ENCODE results near the gene SYT14. TPM values are rescaled to one million over a fixed set of nuclear protein-coding genes. Genes with fewer than 3 reads are reported as not detected.
"Not testable (repeated sequence)": the region's sequence is repeated elsewhere in the genome, so short reads cannot be mapped to it uniquely, and the experiment has no call there.

The SYT14 gene
- total and polyA plus RNA-seq, 8 donors, result 0.14 to 1.2 (median 0.54) TPM

GRCh38 chr1:209900734-209901133 lies 37.3 kb upstream of the SYT14 start:
- DNase-seq, result no peak
- WGBS, 2 donors, result 89 to 97% methylated on average over 1 of the region's 1 CpG
- intact Hi-C loops (cut with DNase I), result no loop called here
- Histone ChIP-seq H3K36me3 (no peaks in the 10 kb centered on the region), H3K9me3 (no peaks in the 10 kb centered on the region), H3K27ac (no peak overlapping the region), H3K4me3 (no peak overlapping the region), H3K4me1 (no peaks in the 10 kb centered on the region), H3K27me3 (no peaks in the 10 kb centered on the region)
- FAIRE-seq, result no peak
- no peak for ATAC-seq
- no peak for TF ChIP-seq CTCF (IDR thresholded peaks at IDR 0.05)

DNA sequence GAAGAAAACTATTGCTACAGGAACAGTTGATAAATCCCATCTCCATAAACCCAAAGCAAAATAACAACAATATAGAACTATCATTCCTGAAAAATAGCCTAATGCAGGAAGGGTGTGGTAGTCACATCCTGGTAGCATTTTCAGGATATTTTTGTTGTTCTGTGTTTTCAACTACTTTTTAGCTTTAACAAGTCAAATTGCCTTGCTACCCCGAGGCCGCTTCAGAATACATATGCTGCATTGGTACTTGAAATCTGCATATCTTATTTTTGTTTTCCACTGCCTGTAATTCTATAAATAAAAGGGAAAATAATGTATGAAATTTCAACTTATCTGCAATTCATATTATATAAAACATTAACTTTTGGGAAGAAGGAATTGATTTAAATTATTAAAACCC lies 36.8 kb upstream of the SYT14 start:
- no peak for ATAC-seq
- FAIRE-seq, result no peak
- no peak overlapping the region for H3K4me3 ChIP-seq
- DNase-seq, result no peak
- H3K36me3 ChIP-seq, result no peaks in the 10 kb centered on the region
- no peaks in the 10 kb centered on the region for H3K9me3 ChIP-seq
- no peaks in the 10 kb centered on the region for H3K4me1 ChIP-seq
- WGBS, 2 donors, result 82 to 85% methylated on average over 2 of the region's 2 CpGs
- no peak for TF ChIP-seq CTCF (IDR thresholded peaks at IDR 0.05)
- intact Hi-C loops (cut with DNase I), result no loop called here
- H3K27me3 ChIP-seq, result no peaks in the 10 kb centered on the region
- no peak overlapping the region for H3K27ac ChIP-seq

DNA sequence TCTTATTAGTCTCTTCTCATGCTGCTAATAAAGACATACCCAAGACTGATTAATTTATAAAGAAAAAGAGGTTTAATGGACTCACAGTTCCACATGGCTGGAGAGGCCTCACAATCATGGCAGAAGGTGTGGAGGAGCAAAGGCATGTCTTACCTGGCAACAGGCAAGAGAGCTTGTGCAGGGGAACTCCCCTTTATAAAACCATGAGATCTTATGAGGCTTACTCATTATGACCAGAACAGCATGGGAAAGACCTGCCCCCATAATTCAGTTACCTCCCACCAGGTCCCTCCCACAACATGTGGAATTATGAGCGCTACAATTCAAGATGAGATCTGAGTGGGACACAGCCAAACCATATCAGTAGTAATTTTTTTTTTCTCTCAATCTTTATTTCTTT lies 33.2 kb upstream of the SYT14 start:
- DNase-seq; H3K36me3 ChIP-seq; FAIRE-seq; H3K27me3 ChIP-seq; H3K4me3 ChIP-seq; H3K27ac ChIP-seq; H3K9me3 ChIP-seq; H3K4me1 ChIP-seq; intact Hi-C loops (cut with DNase I); ATAC-seq: not testable (repeated sequence)
- 88 to 91% methylated on average over 1 of the region's 1 CpG for WGBS, 2 donors

DNA sequence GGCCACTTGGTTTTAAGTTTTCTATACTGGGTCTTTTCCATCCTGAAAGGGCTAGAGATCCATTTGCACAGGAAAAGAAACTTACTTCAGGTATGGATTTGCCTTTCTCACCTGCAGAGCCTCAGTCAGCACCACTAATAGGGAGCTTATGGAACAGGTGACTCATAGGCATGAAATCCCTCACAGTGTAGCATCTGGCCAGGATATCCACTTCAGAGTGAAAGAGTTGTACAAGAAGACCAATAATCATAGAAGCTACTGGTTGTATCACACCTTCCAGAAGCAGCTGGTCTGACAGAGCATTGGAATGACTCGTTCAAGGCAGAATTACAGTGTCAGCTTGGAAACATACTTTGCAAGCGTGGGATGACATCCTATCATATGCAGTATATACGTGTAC lies 26.3 kb upstream of the SYT14 start:
- intact Hi-C loops (cut with DNase I), result no loop called here
- Histone ChIP-seq H3K4me1 (no peaks in the 10 kb centered on the region), H3K4me3 (no peak overlapping the region), H3K36me3 (no peaks in the 10 kb centered on the region), H3K27ac (no peak overlapping the region), H3K9me3 (no peaks in the 10 kb centered on the region), H3K27me3 (no peaks in the 10 kb centered on the region)
- ATAC-seq (no peak), DNase-seq (no peak), FAIRE-seq (no peak)
- 59 to 70% methylated on average over 3 of the region's 3 CpGs for WGBS, 2 donors
- TF ChIP-seq CTCF (IDR thresholded peaks at IDR 0.05), result no peak

DNA sequence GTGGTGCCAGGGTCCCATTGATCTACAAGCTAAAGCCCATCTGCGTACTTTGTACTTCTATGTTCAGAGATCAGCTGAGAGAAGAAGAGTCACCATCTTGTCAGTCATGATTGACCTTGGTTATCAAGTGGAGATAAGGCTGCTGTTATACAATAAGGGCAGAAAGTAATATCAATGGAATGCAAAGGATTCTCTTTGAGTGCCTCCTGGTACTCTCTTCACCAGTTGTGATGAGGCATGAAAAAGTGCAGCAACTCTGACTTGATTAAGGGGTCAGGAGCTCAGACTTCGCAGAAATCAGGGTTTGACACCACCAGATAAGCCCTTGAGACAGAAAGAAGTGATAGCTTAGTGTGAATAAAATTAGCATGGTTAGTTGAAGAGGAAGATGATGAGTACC lies 25.7 kb upstream of the SYT14 start:
- DNase-seq, result no peak
- WGBS, 2 donors, result 58 to 59% methylated on average over 2 of the region's 2 CpGs
- TF ChIP-seq CTCF (IDR thresholded peaks at IDR 0.05), result no peak
- no peak for FAIRE-seq
- no peak for ATAC-seq
- H3K36me3 ChIP-seq, result no peaks in the 10 kb centered on the region
- intact Hi-C loops (cut with DNase I), result no loop called here
- no peak overlapping the region for H3K4me3 ChIP-seq
- H3K27me3 ChIP-seq, result no peaks in the 10 kb centered on the region
- H3K4me1 ChIP-seq, result no peaks in the 10 kb centered on the region
- no peak overlapping the region for H3K27ac ChIP-seq
- no peaks in the 10 kb centered on the region for H3K9me3 ChIP-seq

DNA sequence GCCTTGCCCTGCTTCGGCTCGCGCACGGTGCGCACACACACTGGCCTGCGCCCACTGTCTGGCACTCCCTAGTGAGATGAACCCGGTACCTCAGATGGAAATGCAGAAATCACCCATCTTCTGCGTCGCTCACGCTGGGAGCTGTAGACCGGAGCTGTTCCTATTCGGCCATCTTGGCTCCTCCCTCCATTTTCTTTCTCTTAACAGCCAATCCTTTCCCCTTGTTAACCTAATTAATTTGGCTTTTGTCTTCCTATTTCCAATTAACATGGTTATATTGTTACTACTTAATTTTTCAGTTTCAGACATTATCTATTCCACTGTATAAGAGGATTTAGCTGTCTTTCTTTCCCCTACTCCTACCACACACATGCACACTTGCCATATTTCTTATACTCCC lies 18.4 kb upstream of the SYT14 start:
- DNase-seq; FAIRE-seq; intact Hi-C loops (cut with DNase I); H3K36me3 ChIP-seq; H3K27me3 ChIP-seq; ATAC-seq; H3K9me3 ChIP-seq; H3K4me3 ChIP-seq; H3K27ac ChIP-seq; H3K4me1 ChIP-seq: not testable (repeated sequence)
- 84 to 98% methylated on average over 3 to 11 of the region's 12 CpGs for WGBS, 2 donors

All from pancreas (tissue), 10 donors.